GM19351 (cell line): ENCODE data around the gene KAZN.

Experiments used
- ATAC-seq: cut with Tn5 transposase; IDR thresholded peaks from one replicate; pipeline ENCODE4 v1.9.1; 2021; ENCODE audit warnings: mild to moderate bottlenecking, moderate library complexity; ENCODE audit not compliant: unreplicated experiment

The KAZN gene

GRCh38 chr1:14639291-14640050 lies 41.0 kb downstream of the KAZN start:
- ATAC-seq = no peak

DNA sequence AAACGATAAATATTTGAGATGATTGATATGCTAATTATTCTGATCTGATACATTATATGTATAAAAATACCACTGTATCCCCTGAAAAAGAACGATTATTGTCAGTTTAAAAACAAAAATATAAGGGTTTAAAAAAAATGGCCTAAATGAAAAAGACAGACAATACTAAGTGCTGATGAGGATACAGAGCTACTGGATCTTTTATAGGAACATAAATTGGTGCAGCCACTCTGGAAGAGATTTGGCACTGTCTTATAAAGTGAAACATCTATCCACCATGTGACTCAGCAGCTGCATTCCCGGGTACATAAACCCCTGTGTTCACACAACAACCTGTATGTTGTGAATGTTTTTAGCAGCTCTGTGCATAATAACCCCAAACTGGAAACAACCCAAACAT lies 44.2 kb downstream of the KAZN start:
- no peak for ATAC-seq

DNA sequence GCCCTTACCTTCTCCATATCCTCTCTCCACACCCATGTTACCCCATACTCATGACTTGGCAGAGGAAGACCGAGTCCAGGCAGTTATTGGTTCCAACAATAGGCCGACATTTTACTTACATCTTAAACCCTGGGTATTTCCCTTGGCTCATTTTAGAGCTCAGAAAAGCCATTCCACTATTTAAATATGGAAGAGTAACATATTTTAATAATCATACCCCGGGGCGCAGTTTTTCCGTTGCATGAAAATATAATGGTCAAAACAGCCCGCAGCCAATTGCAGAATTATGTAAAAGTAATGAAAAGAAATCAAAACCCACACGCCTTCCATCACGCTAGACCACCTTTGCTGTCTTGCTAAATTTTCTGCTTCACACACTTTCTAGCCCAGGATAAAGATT lies 48.5 kb downstream of the KAZN start:
- no peak for ATAC-seq

- no peak for ATAC-seq
Measured at GRCh38 chr1:14647777-14648176, 49.3 kb downstream of the KAZN start.

- no peak for ATAC-seq
Measured at GRCh38 chr1:14648391-14648790, 49.9 kb downstream of the KAZN start.

DNA sequence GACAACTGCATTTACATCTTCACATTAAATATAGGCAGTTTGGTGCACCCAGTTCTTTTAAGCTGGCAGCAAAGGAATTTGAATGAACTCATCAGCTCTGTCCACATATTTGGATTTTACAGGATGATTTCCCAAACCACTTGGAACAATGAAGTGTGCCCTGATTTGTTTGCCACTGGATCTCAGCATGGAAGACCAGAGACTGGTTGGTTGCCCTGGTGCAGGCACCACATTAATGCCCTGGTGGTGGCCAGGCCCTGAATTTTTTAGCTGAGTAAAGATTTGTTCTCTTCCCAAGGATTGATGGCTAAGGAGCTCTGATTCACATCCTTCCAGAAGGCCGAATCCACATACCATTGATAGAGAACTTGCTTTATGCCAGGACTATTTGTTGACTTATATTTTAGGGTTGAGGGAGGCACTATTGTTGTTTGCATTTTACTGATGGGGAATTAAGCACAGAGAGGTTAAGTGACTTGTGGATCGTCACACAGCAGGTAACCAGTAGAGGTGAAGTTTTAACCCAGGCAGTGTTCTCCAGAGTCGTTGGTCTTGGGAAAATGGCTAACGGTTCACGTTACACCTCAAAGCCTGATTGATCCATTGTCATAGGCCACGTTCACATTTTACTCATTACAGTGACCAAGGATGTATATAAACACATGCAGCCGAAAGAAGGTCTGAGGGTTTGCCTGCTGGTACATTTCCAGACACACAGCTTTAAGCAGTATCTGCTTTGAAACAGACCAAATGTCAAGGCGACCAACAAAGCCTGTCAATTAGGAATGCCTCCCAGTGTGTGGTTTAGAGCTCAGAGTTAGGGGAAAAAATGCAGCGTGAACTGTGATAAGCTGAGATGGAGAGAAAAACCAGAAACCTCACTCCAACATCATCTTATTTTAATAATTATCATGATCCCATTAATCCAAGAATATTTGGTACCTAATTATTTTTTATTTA lies 50.7 kb downstream of the KAZN start:
- ATAC-seq = no peak

- ATAC-seq = no peak
Measured at GRCh38 chr1:14649976-14650375, 51.5 kb downstream of the KAZN start.

DNA sequence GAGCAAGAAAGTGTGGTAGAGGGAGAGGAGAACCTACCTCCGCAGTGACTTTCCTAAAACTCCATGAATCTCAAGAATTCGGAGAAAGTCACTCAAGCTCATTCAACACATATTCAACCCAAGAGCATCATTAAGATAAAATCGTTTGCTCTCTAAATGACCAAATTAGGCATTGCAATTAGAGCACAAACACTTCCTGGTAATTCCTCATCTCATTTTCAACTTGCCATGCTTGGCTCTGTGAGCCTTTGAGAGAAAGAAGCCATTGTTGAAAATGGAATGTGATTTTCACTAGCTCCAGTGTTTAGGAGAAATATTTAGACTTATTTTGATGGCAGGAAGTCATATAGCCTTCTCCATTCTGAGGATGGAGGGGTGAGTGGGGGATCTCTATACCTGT lies 52.5 kb downstream of the KAZN start:
- ATAC-seq = no peak

GRCh38 chr1:14652840-14653239 lies 54.4 kb downstream of the KAZN start:
- no peak for ATAC-seq

- ATAC-seq = no peak
Measured at GRCh38 chr1:14653461-14653960, 55.0 kb downstream of the KAZN start.

GRCh38 chr1:14654554-14654953 lies 56.1 kb downstream of the KAZN start:
- no peak for ATAC-seq

GRCh38 chr1:14655385-14655784 lies 56.9 kb downstream of the KAZN start:
- ATAC-seq = no peak

DNA sequence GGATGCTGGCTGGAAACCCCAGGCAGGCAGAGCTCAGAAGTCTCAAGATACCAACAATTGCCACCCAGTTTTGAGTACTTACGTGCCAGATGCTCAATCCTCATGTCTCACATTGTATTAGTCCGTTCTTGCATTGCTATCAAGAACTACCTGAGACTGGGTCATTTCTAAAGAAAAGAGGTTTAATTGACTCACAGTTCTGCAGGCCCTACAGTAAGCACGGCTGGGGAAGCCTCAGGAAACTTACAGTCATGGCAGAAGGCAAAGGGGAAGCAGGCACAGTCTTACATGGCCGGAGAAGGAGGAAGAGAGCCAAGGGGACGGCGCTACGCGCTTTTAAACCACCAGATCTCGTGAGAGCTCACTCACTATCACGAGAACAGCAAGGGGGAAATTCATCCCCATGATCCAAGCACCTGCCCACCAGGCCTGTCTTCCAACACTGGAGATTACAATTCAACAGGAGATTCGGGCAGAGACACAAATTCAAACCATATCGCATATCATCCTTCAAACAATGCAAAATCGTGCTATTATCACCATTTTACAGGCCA lies 58.0 kb downstream of the KAZN start:
- ATAC-seq = no peak

DNA sequence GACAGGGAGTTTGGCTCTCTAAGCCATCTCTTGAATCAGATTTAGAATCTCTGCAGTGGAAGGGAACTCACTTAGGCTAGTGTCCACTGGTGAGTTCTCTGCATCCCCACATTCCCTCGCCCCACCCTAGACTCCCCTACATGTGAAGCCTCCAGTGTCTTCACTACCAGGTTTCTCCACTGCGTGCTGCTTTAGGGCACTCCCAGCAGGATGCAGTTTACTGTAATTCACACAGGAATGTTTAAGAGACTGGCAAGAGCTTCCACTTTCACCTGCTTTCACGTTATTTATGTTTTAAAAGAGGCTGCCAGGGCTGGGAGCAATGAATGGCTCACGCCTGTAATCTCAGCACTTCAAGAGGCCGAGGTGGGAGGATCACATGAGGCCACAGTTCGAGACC lies 60.2 kb downstream of the KAZN start:
- no peak for ATAC-seq

- ATAC-seq = no peak
Measured at GRCh38 chr1:14659913-14660312, 61.4 kb downstream of the KAZN start.

GRCh38 chr1:14660801-14661200 lies 62.3 kb downstream of the KAZN start:
- no peak for ATAC-seq

- no peak for ATAC-seq
Measured at GRCh38 chr1:14661222-14661621, 62.7 kb downstream of the KAZN start.

- ATAC-seq = no peak
Measured at GRCh38 chr1:14662116-14662515, 63.6 kb downstream of the KAZN start.

DNA sequence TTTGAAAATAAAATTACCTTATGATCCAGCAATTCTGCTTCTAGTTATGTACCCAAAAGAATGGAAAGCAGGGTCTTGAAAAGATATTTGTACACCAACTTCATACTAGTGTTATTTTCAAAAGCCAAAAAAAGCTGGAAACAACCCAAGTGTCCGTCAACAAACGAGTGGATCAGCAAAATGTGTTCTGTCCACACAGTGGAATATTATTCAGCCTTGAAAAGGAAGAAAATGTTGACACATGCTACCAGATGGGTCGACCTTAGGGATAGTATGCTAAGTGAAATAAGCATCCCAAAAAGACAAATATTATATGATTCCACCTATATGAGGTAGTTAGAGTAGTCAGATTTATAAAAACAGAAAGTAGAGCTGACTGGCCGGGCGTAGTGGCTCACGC lies 65.3 kb downstream of the KAZN start:
- ATAC-seq = no peak

- ATAC-seq = no peak
Measured at GRCh38 chr1:14666373-14666772, 67.9 kb downstream of the KAZN start.

GRCh38 chr1:14666962-14667650 lies 68.6 kb downstream of the KAZN start:
- ATAC-seq = no peak
